ENCODE measurements around the gene OR2AE1. TPM values are rescaled to one million over a fixed set of nuclear protein-coding genes. Genes with fewer than 3 reads are reported as not detected.
"Not testable (repeated sequence)": the region's sequence is repeated elsewhere in the genome, so short reads cannot be mapped to it uniquely, and the experiment has no call there.

OR2AE1 gene
- total and polyA plus RNA-seq, 2 donors from 2014 or later: not detected

DNA sequence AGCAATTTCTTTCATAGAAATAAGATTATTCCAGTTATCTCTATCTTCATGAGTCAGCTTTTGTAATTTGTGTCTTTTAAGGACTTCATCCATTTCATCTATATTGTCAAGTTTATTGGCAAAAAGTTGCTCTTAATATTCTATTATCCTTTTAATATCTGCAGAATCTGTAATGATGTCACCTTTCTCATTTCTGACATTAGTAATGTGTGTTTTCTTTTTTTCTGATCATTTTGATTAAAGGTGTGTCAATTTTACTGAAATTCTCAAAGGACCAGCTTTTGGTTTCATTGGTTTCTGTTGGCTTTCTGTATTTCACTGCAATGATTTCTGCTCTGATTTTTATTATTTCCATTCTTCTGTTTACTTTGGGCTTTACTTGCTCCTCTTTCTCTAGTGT lies 17.9 kb upstream of the OR2AE1 start:
- Histone ChIP-seq H3K9me3 (ENCODE audit: control insufficient read depth in 2 of 3, insufficient read depth in 1 of 3, low read length in 3 of 3) (no peaks in the 10 kb centered on the region), H3K4me3 (ENCODE audit: low read length in 3 of 3) (no peak overlapping the region), H3K9ac (ENCODE audit: low read length in 3 of 3) (no peak overlapping the region), H3K27me3 (ENCODE audit: control insufficient read depth, insufficient read depth, low read length) (no peaks in the 10 kb centered on the region), H3K36me3 (ENCODE audit: control insufficient read depth in 2 of 3, insufficient read depth in 3 of 3, low read length in 3 of 3) (peaks cover 0 to 8% (median 2%) of the 10 kb centered on the region in 3 donors), H3K4me1 (ENCODE audit: control insufficient read depth in 2 of 3, insufficient read depth in 2 of 3, low read depth in 1 of 3, low read length in 3 of 3) (no peaks in the 10 kb centered on the region), H3K27ac (ENCODE audit: low read depth in 2 of 2, low read length in 2 of 2) (no peak overlapping the region)
- intact Hi-C loops (cut with DNase I): no loop called here
- DNase-seq (no peak), FAIRE-seq (no peak)
- no peak for TF ChIP-seq CTCF (IDR thresholded peaks at IDR 0.05; ENCODE audit: borderline replicate concordance, extremely low read depth, insufficient read depth)

DNA sequence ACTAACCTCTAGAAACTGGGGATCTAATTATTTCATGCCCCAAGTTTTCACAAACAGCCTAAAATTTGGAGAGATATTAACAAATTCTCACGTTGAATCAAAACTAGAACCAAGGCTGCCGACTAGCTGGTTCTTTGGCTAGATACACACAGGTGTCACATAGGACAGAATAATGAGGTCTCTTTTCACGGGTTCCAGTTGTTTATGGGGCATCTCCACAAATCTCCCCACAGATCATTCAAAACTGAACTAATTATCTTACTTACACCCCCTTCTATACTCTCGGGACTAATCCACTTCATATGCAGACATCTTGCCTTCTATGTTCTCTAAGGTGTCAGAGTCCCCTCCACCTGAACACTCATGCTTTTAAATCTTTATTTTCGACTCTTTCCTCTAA lies 16.4 kb upstream of the OR2AE1 start:
- Histone ChIP-seq H3K4me3 (ENCODE audit: low read length in 3 of 3) (no peak overlapping the region), H3K36me3 (ENCODE audit: control insufficient read depth in 2 of 3, insufficient read depth in 3 of 3, low read length in 3 of 3) (peaks cover 0 to 9% (median 2%) of the 10 kb centered on the region in 3 donors), H3K9ac (ENCODE audit: low read length in 3 of 3) (no peak overlapping the region), H3K27ac (ENCODE audit: low read depth in 2 of 2, low read length in 2 of 2) (no peak overlapping the region), H3K9me3 (ENCODE audit: control insufficient read depth in 2 of 3, insufficient read depth in 1 of 3, low read length in 3 of 3) (no peaks in the 10 kb centered on the region), H3K4me1 (ENCODE audit: control insufficient read depth in 2 of 3, insufficient read depth in 2 of 3, low read depth in 1 of 3, low read length in 3 of 3) (no peaks in the 10 kb centered on the region), H3K27me3 (ENCODE audit: control insufficient read depth, insufficient read depth, low read length) (no peaks in the 10 kb centered on the region)
- intact Hi-C loops (cut with DNase I): no loop called here
- TF ChIP-seq CTCF (IDR thresholded peaks at IDR 0.05; ENCODE audit: borderline replicate concordance, extremely low read depth, insufficient read depth): no peak
- no peak for DNase-seq
- no peak for FAIRE-seq

DNA sequence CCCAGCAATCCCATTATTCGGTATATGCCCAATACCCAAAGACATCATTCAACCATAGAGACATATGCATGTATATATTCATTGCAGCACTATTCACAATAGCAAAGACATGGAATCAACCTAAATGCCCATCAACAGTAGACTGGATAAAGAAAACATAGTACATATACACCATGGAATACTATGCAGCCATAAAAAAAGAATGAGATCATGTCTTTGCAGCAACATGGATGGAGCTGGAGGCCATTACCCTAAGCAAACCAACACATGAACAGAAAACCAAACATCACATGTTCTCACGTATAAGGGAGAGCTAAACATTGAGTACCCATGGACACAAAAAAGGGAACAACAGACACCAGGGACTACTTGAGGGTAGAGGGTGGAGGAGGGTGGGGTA lies 13.5 kb upstream of the OR2AE1 start:
- not testable (repeated sequence) for H3K9ac ChIP-seq (ENCODE audit: low read length in 3 of 3); FAIRE-seq; H3K9me3 ChIP-seq (ENCODE audit: control insufficient read depth in 2 of 3, insufficient read depth in 1 of 3, low read length in 3 of 3)

GRCh38 chr7:99888366-99888765 lies 11.5 kb upstream of the OR2AE1 start:
- H3K4me3 ChIP-seq (ENCODE audit: low read length in 3 of 3); DNase-seq; H3K27me3 ChIP-seq (ENCODE audit: control insufficient read depth, insufficient read depth, low read length); H3K36me3 ChIP-seq (ENCODE audit: control insufficient read depth in 2 of 3, insufficient read depth in 3 of 3, low read length in 3 of 3); H3K9me3 ChIP-seq (ENCODE audit: control insufficient read depth in 2 of 3, insufficient read depth in 1 of 3, low read length in 3 of 3); FAIRE-seq; H3K4me1 ChIP-seq (ENCODE audit: control insufficient read depth in 2 of 3, insufficient read depth in 2 of 3, low read depth in 1 of 3, low read length in 3 of 3); H3K27ac ChIP-seq (ENCODE audit: low read depth in 2 of 2, low read length in 2 of 2); H3K9ac ChIP-seq (ENCODE audit: low read length in 3 of 3); intact Hi-C loops (cut with DNase I): not testable (repeated sequence)

More for the DNA sequence above, 13.5 kb upstream of the OR2AE1 start:
- intact Hi-C loops (cut with DNase I); H3K4me1 ChIP-seq (ENCODE audit: control insufficient read depth in 2 of 3, insufficient read depth in 2 of 3, low read depth in 1 of 3, low read length in 3 of 3); DNase-seq; H3K27me3 ChIP-seq (ENCODE audit: control insufficient read depth, insufficient read depth, low read length); H3K4me3 ChIP-seq (ENCODE audit: low read length in 3 of 3); H3K36me3 ChIP-seq (ENCODE audit: control insufficient read depth in 2 of 3, insufficient read depth in 3 of 3, low read length in 3 of 3); H3K27ac ChIP-seq (ENCODE audit: low read depth in 2 of 2, low read length in 2 of 2): not testable (repeated sequence)

DNA sequence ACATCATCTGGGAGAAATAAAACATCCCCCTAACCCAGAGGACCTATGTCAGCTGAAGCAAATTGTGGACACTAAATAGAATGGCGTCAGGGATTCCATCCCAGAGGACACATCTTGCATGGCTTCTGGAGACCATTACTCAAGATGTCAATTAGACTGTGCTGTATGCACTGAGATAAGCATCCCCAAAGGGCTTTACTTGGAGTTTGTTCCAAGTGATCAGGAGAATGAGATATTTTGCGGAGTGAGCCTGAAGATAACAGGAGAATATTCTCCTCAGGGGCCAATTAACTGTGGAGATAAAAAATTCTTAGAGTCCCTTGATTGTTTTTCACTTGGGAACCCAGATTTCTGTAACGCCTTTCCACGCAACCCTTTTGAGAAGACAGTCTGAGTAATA lies 4.5 kb upstream of the OR2AE1 start:
- no peak overlapping the region for H3K27ac ChIP-seq (ENCODE audit: low read depth in 2 of 2, low read length in 2 of 2)
- no peak overlapping the region for H3K4me3 ChIP-seq (ENCODE audit: low read length in 3 of 3)
- no peaks in the 10 kb centered on the region for H3K4me1 ChIP-seq (ENCODE audit: control insufficient read depth in 2 of 3, insufficient read depth in 2 of 3, low read depth in 1 of 3, low read length in 3 of 3)
- no peaks in the 10 kb centered on the region for H3K27me3 ChIP-seq (ENCODE audit: control insufficient read depth, insufficient read depth, low read length)
- H3K9ac ChIP-seq (ENCODE audit: low read length in 3 of 3): no peak overlapping the region
- H3K9me3 ChIP-seq (ENCODE audit: control insufficient read depth in 2 of 3, insufficient read depth in 1 of 3, low read length in 3 of 3): no peaks in the 10 kb centered on the region
- no peaks in the 10 kb centered on the region for H3K36me3 ChIP-seq (ENCODE audit: control insufficient read depth in 2 of 3, insufficient read depth in 3 of 3, low read length in 3 of 3)
- DNase-seq: no peak
- no peak for TF ChIP-seq CTCF (IDR thresholded peaks at IDR 0.05; ENCODE audit: borderline replicate concordance, extremely low read depth, insufficient read depth)
- intact Hi-C loops (cut with DNase I): no loop called here
- no peak for FAIRE-seq

Measured in kidney (tissue), 14 donors.